Stimulated activated CD4-positive, alpha-beta T cell treated with anti-CD3 and anti-CD28 coated beads, Interleukin-1b, Interleukin-23, amount 100 ng/mL, for 48 hours (primary cell): ENCODE data around the gene KIRREL1.

Experiments used
- DNase-seq: peaks from one replicate; pipeline ENCODE4 v3.0.0-alpha.2; 2020

The KIRREL1 gene

DNA sequence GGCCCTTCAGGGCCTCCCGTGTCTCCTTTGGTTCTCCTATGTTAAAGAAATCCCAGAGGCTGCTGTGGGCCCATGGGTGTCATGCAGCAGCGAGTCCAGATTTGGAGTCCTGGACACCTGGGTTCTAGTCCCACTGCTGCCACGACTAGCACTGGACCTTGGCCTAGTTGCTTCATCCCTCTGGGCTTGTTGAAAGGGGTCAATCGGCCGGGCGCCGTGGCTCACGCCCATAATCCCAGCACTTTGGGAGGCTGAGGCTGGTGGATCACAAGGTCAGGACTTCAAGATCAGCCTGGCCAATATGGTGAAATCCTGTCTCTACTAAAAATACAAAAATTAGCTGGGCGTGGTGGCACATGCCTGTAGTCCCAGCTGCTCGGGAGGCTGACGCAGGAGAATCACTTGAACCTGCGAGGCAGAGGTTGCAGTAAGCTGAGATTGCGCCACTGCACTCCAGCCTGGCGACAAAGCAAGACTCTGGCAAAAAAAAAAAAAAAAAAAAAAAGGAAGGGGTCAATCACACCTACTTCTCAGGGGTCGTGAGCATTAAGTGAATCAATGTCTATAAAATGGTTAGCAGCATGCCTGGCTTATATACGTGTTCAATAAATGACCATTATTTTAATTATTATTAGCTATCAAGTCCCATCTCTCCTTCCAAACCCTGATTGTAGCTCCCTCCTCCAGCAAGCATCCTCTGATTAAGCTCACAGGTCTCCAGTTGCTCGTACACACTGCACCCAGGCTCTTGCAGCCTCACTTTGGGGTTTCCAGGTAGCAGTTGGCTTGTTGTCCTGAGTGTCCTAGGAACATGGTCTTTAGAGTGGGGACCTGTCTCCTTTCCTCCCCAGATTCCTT lies 43.8 kb downstream of the KIRREL1 start:
- no peak for DNase-seq

DNA sequence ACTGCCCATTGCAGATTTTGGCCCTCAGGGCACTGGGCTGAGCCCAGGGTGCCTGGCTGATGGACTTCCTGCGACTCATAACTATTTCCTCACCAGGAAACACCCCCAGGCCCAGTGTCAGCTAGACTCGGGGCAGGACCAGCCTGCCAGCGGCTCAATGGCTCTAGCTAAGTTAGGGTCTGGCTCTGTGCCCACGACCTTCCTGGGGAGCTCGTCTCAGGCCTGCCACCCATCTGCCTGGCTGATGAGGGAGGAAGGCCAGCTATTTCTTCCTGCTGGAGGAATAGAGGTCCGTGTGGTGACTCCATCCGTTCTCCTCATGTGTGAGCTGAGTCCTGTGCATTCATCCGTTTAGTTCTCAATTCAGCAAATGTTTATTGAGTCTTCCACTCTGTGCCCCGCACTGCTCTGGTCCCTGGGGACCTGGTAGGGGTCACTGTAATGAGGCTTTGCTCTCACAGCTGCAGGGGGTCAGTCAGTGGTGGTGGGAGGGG lies 44.5 kb downstream of the KIRREL1 start:
- no peak for DNase-seq

DNA sequence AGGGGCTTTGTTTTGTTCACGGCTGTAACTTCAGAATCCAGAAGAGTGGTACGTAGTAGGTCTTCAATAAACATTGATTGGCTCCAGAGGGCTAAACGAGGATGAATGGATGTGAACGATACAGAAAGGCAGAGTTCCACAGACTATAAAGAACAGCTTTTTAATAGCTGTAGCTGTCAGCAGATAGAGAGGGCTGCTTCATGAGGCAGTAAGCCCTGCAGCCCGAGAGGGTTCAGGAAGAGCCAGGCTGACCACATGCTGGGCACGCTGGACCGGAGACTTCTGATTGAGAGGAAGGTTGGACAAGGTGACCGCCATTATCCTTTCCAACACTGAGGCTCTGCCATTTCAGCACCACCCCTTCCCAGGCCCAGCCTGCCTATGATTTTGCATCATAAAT lies 45.3 kb downstream of the KIRREL1 start:
- DNase-seq: no peak

GRCh38 chr1:158039380-158039779 lies 45.9 kb downstream of the KIRREL1 start:
- no peak for DNase-seq

- no peak for DNase-seq
Measured at GRCh38 chr1:158040323-158040722, 46.9 kb downstream of the KIRREL1 start.

GRCh38 chr1:158043232-158043631 lies 49.8 kb downstream of the KIRREL1 start:
- DNase-seq: no peak

DNA sequence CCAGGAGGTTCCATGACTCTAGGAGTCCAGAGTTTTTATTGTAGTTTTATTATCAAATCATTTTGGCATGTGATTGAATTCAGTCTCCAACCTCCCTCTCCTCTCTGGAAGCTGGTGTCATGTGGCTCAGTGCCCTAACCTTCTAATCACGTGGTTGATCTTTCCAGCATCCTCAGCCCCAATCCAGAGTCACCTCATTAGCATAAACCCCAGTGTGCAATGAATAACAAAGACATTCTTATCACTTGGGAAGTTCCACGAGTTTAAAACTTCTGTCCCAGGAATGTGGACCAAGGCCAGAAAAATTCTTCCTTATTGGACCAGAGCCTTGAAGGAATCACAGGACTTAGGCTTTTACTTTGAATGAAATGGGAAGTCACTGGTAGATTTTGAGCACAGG lies 52.2 kb downstream of the KIRREL1 start:
- DNase-seq: no peak

GRCh38 chr1:158046715-158047510 lies 53.5 kb downstream of the KIRREL1 start:
- no peak for DNase-seq

GRCh38 chr1:158048371-158049067 lies 55.1 kb downstream of the KIRREL1 start:
- DNase-seq: no peak

DNA sequence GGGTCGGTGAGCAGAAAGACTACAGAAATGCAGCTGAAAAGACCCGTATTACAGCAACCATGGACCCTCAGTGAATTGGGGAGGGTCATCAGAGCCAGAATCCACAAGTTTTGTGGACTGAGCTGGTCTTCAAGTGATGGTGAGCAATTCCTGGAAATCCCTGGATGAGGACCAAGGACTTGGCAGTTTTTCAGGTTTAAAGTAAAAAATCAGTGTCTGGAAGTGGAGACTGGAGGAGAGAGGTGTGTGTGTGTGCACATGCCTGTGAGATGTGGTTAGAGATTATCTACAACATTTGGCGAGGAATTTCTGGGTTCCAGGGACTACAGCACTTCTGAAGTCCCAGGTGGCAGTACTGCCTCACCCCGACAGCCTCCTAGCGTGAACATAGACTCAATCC lies 56.4 kb downstream of the KIRREL1 start:
- no peak for DNase-seq

GRCh38 chr1:158053276-158053675 lies 59.8 kb downstream of the KIRREL1 start:
- no peak for DNase-seq

DNA sequence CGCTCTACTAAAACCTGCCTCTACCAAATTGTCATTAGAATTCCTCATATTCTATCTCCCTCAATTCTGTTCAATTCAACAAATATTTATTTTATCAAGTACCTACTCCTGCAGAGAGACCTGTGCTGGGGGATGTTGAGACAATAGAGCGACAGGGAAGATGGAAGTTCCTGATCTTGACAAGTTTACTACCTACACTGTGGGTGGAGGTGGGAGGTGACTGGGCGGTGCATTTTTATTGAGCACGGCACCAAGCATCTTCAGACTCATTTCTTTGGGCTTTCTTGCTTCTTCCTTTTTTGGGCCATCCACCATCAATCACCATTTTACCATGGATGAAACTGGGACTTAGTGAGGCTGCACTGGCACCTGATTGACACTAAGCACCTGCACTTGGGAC lies 61.3 kb downstream of the KIRREL1 start:
- no peak for DNase-seq

DNA sequence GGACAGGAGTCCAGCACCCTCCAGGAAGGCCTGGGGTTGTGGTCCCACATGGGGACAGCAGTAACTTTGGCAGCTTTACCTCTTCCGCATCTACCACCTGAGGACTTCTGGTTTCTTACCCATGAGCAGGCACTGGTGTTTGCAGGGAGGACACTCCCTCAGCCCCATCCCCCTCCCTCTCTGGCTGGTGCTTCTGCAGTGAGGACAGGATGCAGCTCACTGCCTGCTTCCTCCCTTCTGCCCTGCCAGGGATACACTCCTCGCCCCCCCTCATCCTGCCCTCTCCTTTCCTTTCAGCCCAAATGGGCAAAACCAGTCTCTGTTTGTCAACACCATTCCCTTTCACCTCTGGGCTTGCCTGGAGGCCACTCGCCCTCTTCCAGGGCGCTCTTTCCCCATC lies 62.4 kb downstream of the KIRREL1 start:
- DNase-seq: no peak

DNA sequence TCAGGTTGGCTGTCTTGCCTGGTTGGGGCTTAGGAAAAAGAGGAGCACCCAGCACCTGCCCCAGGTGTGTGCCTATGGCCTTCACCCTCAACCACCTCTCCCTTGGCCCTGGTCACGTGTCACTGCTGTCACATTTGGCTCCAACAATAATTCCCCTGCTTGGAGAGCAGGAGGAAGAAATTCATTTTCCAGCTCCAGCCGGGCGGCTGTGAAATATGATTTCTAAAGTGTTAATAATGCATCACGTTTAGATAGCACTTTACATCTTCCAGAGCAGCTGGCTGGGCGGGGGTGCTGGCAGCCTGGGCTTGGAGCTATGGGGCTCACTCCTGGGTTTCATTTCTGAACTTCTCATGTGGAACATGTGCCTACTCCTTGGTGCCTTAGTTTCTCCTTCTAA lies 63.1 kb downstream of the KIRREL1 start:
- no peak for DNase-seq

DNA sequence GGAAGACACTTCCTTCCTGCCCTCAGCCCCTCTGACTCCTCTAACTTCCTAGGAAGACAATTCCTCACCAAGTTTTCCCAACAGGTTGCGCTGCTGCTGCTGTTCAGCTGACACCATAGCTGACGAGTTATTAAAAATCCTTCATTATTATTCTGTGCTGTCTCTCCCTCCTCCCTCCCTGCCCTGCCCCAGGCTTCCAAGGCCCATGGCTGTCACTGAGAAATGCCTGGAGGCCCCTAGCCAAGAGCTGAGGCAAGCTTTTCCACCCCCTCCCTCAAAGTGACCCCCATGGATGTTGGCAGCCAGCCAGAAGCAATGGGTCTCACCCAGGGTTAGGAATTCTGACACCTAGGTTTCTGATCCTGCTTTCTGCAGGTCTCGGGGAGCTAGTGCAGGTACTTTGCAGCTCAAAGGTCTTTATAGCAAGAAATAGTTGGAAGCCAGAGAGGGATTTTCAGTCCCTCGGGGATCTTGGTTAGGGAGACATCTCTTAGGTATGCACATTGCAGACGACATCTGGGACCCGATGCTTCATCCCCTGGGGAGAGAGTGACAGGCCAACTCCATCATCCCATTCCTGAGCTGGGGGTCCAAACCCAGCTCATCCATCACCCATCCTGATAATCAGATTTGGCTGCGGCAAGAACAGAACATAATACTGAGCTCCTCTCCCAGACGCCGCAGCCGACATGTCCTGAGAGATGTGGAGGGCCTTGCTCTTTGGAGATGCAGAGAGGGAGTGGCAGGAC lies 65.0 kb downstream of the KIRREL1 start:
- DNase-seq: no peak

- no peak for DNase-seq
Measured at GRCh38 chr1:158059984-158060383, 66.5 kb downstream of the KIRREL1 start.

GRCh38 chr1:158062174-158062573 lies 68.7 kb downstream of the KIRREL1 start:
- DNase-seq: no peak

DNA sequence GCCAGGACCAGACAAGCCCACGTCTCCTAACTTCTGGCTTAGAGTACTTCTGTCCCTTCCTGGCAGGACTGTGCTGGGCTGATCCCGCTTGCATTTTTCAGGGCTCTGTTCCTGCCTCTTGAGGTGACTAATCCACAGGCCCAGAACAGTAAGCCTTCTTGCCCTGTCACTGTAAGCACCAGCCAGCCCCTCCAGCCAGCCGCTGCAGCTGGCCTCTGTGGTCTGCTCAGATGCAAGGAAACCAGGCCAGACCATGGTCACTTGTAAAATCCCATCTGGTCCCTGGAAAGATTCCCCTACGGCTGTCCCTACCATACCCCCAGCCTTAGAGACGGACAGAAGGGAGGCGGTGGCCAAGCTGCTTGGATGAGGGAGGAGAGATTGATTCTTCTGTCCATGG lies 74.2 kb downstream of the KIRREL1 start:
- no peak for DNase-seq

- DNase-seq: no peak
Measured at GRCh38 chr1:158068918-158069317, 75.5 kb downstream of the KIRREL1 start.

DNA sequence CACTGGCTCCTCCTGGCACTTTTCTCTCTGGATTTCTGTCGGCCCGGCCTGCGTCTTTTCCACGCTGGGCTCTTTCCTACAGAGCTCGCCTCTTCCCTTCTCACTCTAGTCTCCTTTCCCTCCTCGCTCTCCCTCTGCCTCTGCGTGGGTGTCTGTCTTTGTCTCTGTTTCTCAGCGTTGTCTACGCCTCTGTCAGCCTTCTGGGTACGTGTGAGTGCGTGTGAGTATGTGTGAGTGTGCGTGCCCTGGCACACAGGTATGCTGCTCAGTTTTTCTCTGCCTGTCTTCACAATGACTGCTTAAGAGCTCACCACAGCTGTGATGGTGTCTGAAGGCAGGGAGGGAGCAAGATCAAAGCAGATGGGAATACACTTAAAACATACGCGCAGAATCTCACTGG lies 77.7 kb downstream of the KIRREL1 start:
- DNase-seq: no peak

DNA sequence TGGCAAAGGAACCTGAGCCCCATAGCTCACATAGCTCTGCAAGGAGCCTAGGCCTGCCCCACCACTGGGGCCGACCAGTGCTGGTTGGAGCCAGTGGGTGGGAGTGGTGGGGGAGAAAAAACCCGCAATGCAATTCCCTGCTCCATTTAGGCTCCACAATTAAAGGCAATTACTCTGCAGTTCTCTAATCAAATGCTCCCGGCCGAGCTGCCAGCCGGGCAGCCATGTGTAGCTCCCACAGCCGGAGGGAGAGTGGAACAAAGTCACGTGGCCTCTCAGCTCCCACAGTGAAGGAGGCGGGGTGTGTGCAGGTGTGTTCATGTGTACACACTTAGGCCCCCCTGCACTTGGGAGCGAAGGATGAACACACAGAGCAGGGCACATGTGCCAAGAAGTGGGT lies 81.6 kb downstream of the KIRREL1 start:
- DNase-seq: no peak

GRCh38 chr1:158076441-158076840 lies 83.0 kb downstream of the KIRREL1 start:
- no peak for DNase-seq
